HT1080 (cell line): ENCODE measurements around the gene TMEM127. TPM values are rescaled to one million over a fixed set of nuclear protein-coding genes. Genes with fewer than 3 reads are reported as not detected.

Experiments used
- DNase-seq: peaks from one replicate; pipeline ENCODE4 v3.0.0-alpha.2; 2015; ENCODE audit warnings: low read depth
- total RNA-seq: library from RNA; depleted of rRNA; stranded (reverse); fragments of >200 nt; shearing (Covaris generic); gene quantifications from 2 replicates; pipeline ENCODE4 v1.2.3, GENCODE V29; 2014; rRNA removed

Gene TMEM127
- total RNA-seq, 1 experiment from 2014 or later, result 24.2 TPM

DNA sequence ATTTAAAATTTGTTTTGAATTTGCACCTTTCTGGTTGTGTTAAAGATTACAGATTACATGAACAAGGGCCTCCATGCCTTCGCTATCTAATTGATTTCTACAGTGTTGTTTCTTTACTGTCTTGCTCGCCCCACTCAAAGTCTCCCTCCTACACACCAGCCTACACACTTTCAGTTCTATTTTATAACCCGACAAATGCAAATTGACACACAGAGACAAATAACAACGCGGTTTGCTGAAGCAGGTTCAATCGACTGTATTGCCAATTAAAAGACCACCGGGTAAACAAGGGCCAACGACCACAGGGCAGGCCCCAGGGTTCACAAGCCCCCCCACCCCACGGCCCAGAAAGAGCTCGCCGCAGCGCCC, 58.0 kb downstream of the TMEM127 start:
- DNase-seq, result no peak

DNA sequence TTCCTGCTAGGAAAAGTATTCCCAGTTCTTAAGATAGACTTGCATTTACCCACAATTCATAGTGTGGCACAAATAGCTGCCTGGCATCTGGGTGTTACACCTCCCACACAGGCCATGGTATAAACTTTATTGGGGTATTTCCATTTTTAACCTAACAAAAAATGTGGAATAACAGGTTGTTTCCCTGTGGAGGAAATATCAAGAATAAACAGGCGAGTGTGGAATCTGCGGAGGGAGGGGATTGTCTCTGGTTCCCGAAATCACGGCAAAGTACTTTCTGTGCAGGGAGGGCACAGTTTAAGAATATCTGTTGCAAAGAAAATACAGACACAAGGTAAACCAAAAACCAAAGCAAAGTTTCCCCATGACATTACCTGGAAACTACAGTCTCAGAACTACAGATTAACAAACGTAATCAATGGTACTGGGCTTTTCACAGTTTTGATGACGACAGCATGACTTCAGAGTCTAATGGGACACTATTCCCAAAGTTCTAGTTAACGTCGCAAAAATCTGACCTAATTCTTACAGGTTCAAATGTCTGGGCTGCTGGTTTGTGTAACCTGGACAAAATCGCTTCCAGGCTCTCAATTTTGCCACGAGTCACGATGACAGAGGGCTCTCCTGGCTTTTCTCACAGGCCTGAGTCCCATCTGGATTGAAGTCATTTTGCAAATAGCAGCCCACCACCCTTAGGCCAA, 58.6 kb downstream of the TMEM127 start:
- no peak for DNase-seq

DNA sequence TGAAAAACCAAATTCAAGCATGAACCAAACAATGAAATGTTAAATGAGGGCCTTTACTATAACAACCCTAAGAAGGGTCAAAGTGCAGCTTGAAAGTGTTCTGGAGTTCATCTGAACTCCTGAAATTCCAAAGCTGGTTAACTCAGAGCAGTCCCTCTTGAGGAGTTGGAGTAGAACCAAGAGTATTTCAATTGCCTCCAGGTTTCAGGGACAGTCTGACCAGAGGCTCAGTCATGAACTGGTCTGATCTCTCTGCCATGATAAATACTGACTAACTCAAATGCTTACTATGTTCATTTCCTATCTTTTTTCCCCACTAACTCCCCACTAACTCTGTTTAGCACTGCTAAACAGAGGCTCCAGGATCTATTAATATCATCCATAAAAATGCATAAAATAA, 59.9 kb downstream of the TMEM127 start:
- DNase-seq, result no peak

DNA sequence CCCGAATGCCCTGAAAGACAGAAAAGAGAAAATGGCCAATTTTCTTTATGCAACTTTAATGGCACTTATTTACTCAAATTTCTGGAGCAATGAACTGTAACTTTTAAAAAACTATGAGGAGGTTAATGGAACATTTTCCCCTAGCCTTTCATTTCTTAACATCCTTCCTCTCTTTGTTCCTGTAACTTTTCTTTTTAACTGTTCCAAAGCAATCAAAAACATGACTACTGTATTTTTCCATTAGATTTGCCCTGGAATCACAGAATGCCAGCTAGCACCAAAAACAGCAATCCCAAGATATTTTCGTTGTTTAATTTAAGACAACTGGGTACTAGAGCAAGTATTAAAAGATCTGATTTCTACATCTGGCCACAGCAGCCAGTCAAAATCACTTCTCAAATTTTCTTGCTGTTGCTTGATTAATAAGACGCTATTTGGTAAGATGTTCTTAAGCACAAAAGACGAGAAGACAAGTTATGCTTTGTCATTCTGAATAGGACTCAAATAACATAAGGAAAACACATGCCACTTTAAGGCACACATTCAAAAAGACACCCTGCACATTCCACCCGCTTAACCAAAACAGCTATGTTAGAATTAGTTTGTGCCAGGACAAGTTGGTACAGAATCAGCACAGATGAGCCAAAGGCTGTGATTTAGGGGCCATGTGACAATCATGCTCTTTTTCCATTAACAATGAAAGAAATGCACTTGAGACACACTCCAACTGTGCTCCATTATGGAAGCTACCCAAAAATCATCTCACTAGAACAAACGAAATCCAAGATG, 60.8 kb downstream of the TMEM127 start:
- no peak for DNase-seq

DNA sequence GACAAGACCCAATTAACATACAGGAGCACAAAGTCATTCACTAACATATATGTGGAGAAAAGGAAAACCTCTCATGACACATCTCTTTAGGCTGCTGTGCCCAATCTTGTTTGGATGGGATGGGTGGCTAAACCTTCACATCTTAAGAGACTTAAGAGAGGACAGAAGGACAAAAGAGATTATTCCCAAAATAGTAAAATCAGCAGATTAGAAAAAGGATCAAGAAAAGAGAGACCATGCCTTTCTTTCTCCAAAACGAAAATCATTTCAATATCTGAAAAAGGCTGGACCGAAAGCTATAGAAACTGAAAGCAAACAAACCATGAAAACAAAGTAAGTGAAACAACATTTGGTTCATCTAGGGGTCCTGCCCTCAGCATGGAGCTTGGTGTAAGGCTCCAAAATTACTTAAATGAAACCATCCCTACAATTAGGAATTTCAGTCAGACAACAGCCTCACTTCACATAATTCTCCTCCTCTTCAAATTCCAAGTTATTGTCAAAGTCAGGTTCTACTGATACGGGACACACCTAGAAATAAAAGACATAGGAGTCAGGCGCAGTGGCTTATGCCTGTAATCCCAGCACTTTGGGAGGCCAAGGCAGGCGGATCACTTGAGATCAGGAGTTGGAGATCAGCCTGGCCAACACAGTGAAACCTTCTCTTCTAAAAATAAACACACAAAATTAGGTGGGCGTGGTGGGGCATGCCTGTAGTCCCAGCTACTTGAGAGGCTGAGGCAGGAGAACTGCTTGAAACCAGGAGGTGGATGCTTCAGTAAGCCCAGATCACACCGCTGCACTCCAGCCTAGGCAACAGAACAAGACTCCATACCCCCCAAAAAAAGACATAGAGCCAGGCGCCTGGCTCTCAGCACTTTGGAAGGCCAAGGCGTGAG, 62.4 kb downstream of the TMEM127 start:
- no peak for DNase-seq

- DNase-seq, result no peak
Measured at GRCh38 chr2:96202152-96202854, 63.5 kb downstream of the TMEM127 start.

GRCh38 chr2:96201338-96201737, 64.5 kb downstream of the TMEM127 start:
- no peak for DNase-seq

GRCh38 chr2:96198921-96199320, 66.9 kb downstream of the TMEM127 start:
- DNase-seq, result no peak

Other genes with a start within 250 kb of the TMEM127 start
- not detected in 2 replicates for gene GPAT2, start 231.1 kb downstream of the TMEM127 start, total RNA-seq
- gene ADRA2B, start 149.4 kb downstream of the TMEM127 start, total RNA-seq, result not detected in 2 replicates
- gene ASTL, start 127.5 kb downstream of the TMEM127 start, total RNA-seq, result not detected in 2 replicates
- 1.0 and 2.8 TPM in 2 replicates for gene DUSP2, start 120.6 kb downstream of the TMEM127 start, total RNA-seq
- gene STARD7, start 57.2 kb downstream of the TMEM127 start, total RNA-seq, result 131 and 153 TPM in 2 replicates
- gene CIAO1, start 228 bp upstream of the TMEM127 start, total RNA-seq, result 135 and 136 TPM in 2 replicates
- 28.8 and 31.9 TPM in 2 replicates for gene SNRNP200, start 39.5 kb upstream of the TMEM127 start, total RNA-seq
- 0.23 and 0.73 TPM in 2 replicates for gene ITPRIPL1, start 59.3 kb upstream of the TMEM127 start, total RNA-seq
- gene NCAPH, start 69.8 kb upstream of the TMEM127 start, total RNA-seq, result 32.3 and 43.4 TPM in 2 replicates
- gene NEURL3, start 239.4 kb upstream of the TMEM127 start, total RNA-seq, result not detected in 2 replicates